PC-3 (cell line): ENCODE results near the gene TBC1D16. TPM values are rescaled to one million over a fixed set of nuclear protein-coding genes. Genes with fewer than 3 reads are reported as not detected.

ENCODE experiments used
- ATAC-seq: fragments of 200-7000 bp; cut with Tn5 transposase; 2 replicates; pipeline ENCODE4 v1.9.1; 2020; ENCODE audit warnings: mild to moderate bottlenecking, moderate library complexity
- BruUV-seq: library from RNA; stranded (reverse); fragments of 400-500 nt; replicated peaks from 2 replicates; lab custom pipeline; 2021; lab: Mats Ljungman, UMichigan
- CTCF ChIA-PET: fragments of 300-600 bp; sonication (Branson Sonifier 250); formaldehyde crosslinking; loops from one replicate; lab custom pipeline; 2022; ENCODE audit warnings: antibody characterized with exemption; lab: Charles Lee
- POLR2A ChIA-PET: fragments of 300-600 bp; sonication (Branson Sonifier 250); formaldehyde crosslinking; loops from one replicate; lab custom pipeline; 2022; ENCODE audit warnings: antibody characterized with exemption; ENCODE audit not compliant: unreplicated experiment; lab: Charles Lee
- DNase-seq: peaks from one replicate; pipeline ENCODE4 v3.0.0-alpha.2; 2015
- H2AFZ ChIP-seq: fragments of 300-600 bp; sonication (generic); 2 replicates; pipeline ENCODE4 v1.6.0; 2016; ENCODE audit warnings: antibody characterized with exemption, low read length
- H3F3A ChIP-seq: fragments of 300-600 bp; sonication (generic); one replicate; pipeline ENCODE4 v1.6.0; 2017; ENCODE audit warnings: antibody characterized with exemption, low read length, control low read depth, mild to moderate bottlenecking; ENCODE audit not compliant: unreplicated experiment
- H3K27ac ChIP-seq: fragments of 300-600 bp; sonication (generic); 2 replicates; pipeline ENCODE4 v1.5.1; 2016; ENCODE audit warnings: mild to moderate bottlenecking, low read length
- H3K27me3 ChIP-seq: fragments of 300-600 bp; sonication (generic); 2 replicates; pipeline ENCODE4 v1.6.1; 2016; ENCODE audit warnings: low read length, mixed read lengths
- H3K36me3 ChIP-seq: fragments of 300-600 bp; sonication (generic); 2 replicates; pipeline ENCODE4 v1.6.1; 2016; ENCODE audit warnings: low read depth, mixed run types, low read length, mixed read lengths
- H3K4me1 ChIP-seq: fragments of 300-600 bp; sonication (generic); 2 replicates; pipeline ENCODE4 v1.5.1; 2016; ENCODE audit warnings: low read length; ENCODE audit not compliant: insufficient read depth
- H3K4me2 ChIP-seq: fragments of 300-600 bp; sonication (generic); 2 replicates; pipeline ENCODE4 v1.6.0; 2016; ENCODE audit warnings: low read length
- H3K4me3 ChIP-seq: fragments of 300-600 bp; sonication (generic); 2 replicates; pipeline ENCODE4 v1.5.1; 2016; ENCODE audit warnings: mild to moderate bottlenecking, low read length, mixed read lengths
- H3K79me2 ChIP-seq: fragments of 300-600 bp; sonication (generic); 2 replicates; pipeline ENCODE4 v1.6.1; 2017; ENCODE audit warnings: low read length, mixed read lengths
- H3K9ac ChIP-seq: fragments of 300-600 bp; sonication (generic); 2 replicates; pipeline ENCODE4 v1.6.0; 2016; ENCODE audit warnings: mild to moderate bottlenecking, low read length
- H3K9me2 ChIP-seq: fragments of 300-600 bp; sonication (generic); replicated peaks from 2 replicates; pipeline ENCODE4 v1.6.1; 2016; ENCODE audit warnings: mixed run types, low read length, mixed read lengths
- H3K9me3 ChIP-seq: fragments of 300-600 bp; sonication (generic); 2 replicates; pipeline ENCODE4 v1.6.1; 2016; ENCODE audit warnings: low read length, mixed read lengths
- H4K20me1 ChIP-seq: fragments of 300-600 bp; sonication (generic); 2 replicates; pipeline ENCODE4 v1.6.1; 2016; ENCODE audit warnings: low read length, mixed read lengths
- CTCF ChIP-seq: fragments of 300-600 bp; sonication (generic); conservative IDR thresholded peaks from 2 replicates; pipeline ENCODE4 v1.5.1; 2017; ENCODE audit warnings: antibody characterized with exemption, low read depth, mild to moderate bottlenecking, low read length
- EZH2 ChIP-seq: fragments of 300-600 bp; sonication (generic); IDR thresholded peaks from one replicate; pipeline ENCODE4 v1.6.1; 2017; ENCODE audit warnings: antibody characterized with exemption, mild to moderate bottlenecking, low read length; ENCODE audit not compliant: unreplicated experiment
- EZH2phosphoT487 ChIP-seq: fragments of 300-600 bp; sonication (generic); IDR thresholded peaks from 2 replicates; pipeline ENCODE4 v1.6.1; 2018; ENCODE audit warnings: mild to moderate bottlenecking, antibody characterized with exemption, low read length, borderline replicate concordance
- intact Hi-C: fragments of 100-400 bp; cut with micrococcal nuclease; formaldehyde crosslinking; loops from 2 replicates; pipeline ENCODE4 v1.9.0; 2023
- total RNA-seq: library from RNA; depleted of rRNA; stranded (reverse); fragments of >200 nt; gene quantifications from 2 replicates; pipeline ENCODE4 v1.2.3, GENCODE V29; 2014

Gene TBC1D16
- total RNA-seq, 1 experiment from 2014 or later: 23.7 TPM

GRCh38 chr17:80012765-80013741 lies 22.6 kb downstream of the TBC1D16 start:
- Histone ChIP-seq H3K9me2 (no peaks in the 10 kb centered on the region), H3K9me3 (no peaks in the 10 kb centered on the region), H3K27me3 (no peaks in the 10 kb centered on the region), H3K27ac (no peak overlapping the region), H3K4me2 (no peak overlapping the region), H3K79me2 (no peaks in the 10 kb centered on the region), H3K4me1 (peaks cover 3% of the 10 kb centered on the region; the same call in 1 of the 2 replicates), H3K36me3 (no peaks in the 10 kb centered on the region), H3K4me3 (no peak overlapping the region), H3K9ac (no peak overlapping the region), H3F3A (no peaks in the 10 kb centered on the region), H4K20me1 (no peaks in the 10 kb centered on the region), H2AFZ (no peak overlapping the region)
- DNase-seq (no peak), ATAC-seq (no peak)
- TF ChIP-seq CTCF (no peak), EZH2 (no peak), EZH2phosphoT487 (no peak)
- CTCF ChIA-PET: no interaction called here
- POLR2A ChIA-PET: no interaction called here
- BruUV-seq: no TSS peak
- intact Hi-C loops: no loop called here

GRCh38 chr17:80011989-80012555 lies 23.6 kb downstream of the TBC1D16 start:
- Histone ChIP-seq H3K9me3 (no peaks in the 10 kb centered on the region), H3K27ac (no peak overlapping the region), H4K20me1 (no peaks in the 10 kb centered on the region), H2AFZ (no peak overlapping the region), H3F3A (no peaks in the 10 kb centered on the region), H3K9me2 (no peaks in the 10 kb centered on the region), H3K4me2 (no peak overlapping the region), H3K4me1 (peaks cover 3% of the 10 kb centered on the region; the same call in 1 of the 2 replicates), H3K4me3 (no peak overlapping the region), H3K36me3 (no peaks in the 10 kb centered on the region), H3K79me2 (no peaks in the 10 kb centered on the region), H3K27me3 (no peaks in the 10 kb centered on the region), H3K9ac (no peak overlapping the region)
- no peak for ATAC-seq
- POLR2A ChIA-PET: no interaction called here
- no TSS peak for BruUV-seq
- intact Hi-C loops: no loop called here
- CTCF ChIA-PET: no interaction called here
- TF ChIP-seq CTCF (no peak), EZH2 (no peak), EZH2phosphoT487 (no peak)
- no peak for DNase-seq
